ENCODE results near the gene KLHL29.

DNA sequence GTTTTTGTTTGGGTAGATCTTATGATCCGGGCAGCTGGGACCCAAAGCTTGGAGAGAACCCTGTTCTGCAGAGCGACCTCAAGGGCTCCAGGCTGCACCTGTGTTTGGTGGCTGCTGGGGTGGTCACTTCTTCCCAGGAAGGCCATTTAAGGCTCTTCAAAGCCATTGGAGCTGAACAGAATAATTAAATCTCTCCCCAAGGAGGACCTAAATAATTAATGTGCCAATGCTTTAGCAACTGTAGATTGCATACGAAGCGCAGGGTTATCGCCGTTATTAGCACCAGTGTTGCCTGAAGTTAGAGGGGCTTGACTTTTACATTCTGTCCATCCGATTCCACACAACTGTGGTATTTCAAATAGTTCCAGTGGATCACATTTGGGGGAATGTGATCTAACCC is 290.5 kb downstream of the KLHL29 start:
- TF ChIP-seq SPI1 (IDR thresholded peaks at IDR 0.05; ENCODE audit: borderline replicate concordance, low read depth) (no peak), POLR2AphosphoS5 (IDR thresholded peaks at IDR 0.05; ENCODE audit: low read depth) (no peak)

Data from HL-60 (cell line).